ENCODE measurements around the gene ANP32B.
"Not testable (repeated sequence)": the region's sequence is repeated elsewhere in the genome, so short reads cannot be mapped to it uniquely, and the experiment has no call there.

The ANP32B gene

GRCh38 chr9:97962575-97962974 is 20.6 kb upstream of the ANP32B start:
- no peak for FAIRE-seq

GRCh38 chr9:97963232-97963631 is 19.9 kb upstream of the ANP32B start:
- DNase-seq (ENCODE audit: insufficient read length, low spot score) (no peak), FAIRE-seq (no peak)

More at GRCh38 chr9:97962575-97962974, 20.6 kb upstream of the ANP32B start:
- no peak for DNase-seq (ENCODE audit: insufficient read length, low spot score)

GRCh38 chr9:97964901-97965300 is 18.2 kb upstream of the ANP32B start:
- DNase-seq (ENCODE audit: insufficient read length, low spot score) (no peak), FAIRE-seq (no peak)

- no peak for DNase-seq (ENCODE audit: insufficient read length, low spot score)
Observed at GRCh38 chr9:97966493-97966892, 16.6 kb upstream of the ANP32B start.

GRCh38 chr9:97969014-97969413 is 14.1 kb upstream of the ANP32B start:
- no peak for DNase-seq (ENCODE audit: insufficient read length, low spot score)
- FAIRE-seq = no peak

More at GRCh38 chr9:97966493-97966892, 16.6 kb upstream of the ANP32B start:
- FAIRE-seq = no peak

GRCh38 chr9:97970165-97970564 is 13.0 kb upstream of the ANP32B start:
- FAIRE-seq (no peak), DNase-seq (ENCODE audit: insufficient read length, low spot score) (no peak)

GRCh38 chr9:97972753-97973152 is 10.4 kb upstream of the ANP32B start:
- no peak for FAIRE-seq
- DNase-seq (ENCODE audit: insufficient read length, low spot score) = no peak

GRCh38 chr9:97975376-97975775 is 7.8 kb upstream of the ANP32B start:
- FAIRE-seq = no peak
- DNase-seq (ENCODE audit: insufficient read length, low spot score) = no peak

GRCh38 chr9:97976633-97977032 is 6.5 kb upstream of the ANP32B start:
- FAIRE-seq; DNase-seq (ENCODE audit: insufficient read length, low spot score): not testable (repeated sequence)

GRCh38 chr9:97978371-97979130 is 4.6 kb upstream of the ANP32B start:
- no peak for DNase-seq (ENCODE audit: insufficient read length, low spot score)
- no peak for FAIRE-seq

GRCh38 chr9:97979788-97980478 is 3.2 kb upstream of the ANP32B start:
- DNase-seq (ENCODE audit: insufficient read length, low spot score) (no peak), FAIRE-seq (no peak)

GRCh38 chr9:97980479-97980803 is 2.7 kb upstream of the ANP32B start:
- no peak for DNase-seq (ENCODE audit: insufficient read length, low spot score)
- FAIRE-seq = no peak

GRCh38 chr9:97980918-97981845 is 2.0 kb upstream of the ANP32B start:
- FAIRE-seq = no peak
- no peak for DNase-seq (ENCODE audit: insufficient read length, low spot score)

- DNase-seq (ENCODE audit: insufficient read length, low spot score) (no peak), FAIRE-seq (peak; percentile 33)
Observed at GRCh38 chr9:97981846-97982682, 1.1 kb upstream of the ANP32B start.

- FAIRE-seq = no peak
- DNase-seq (ENCODE audit: insufficient read length, low spot score) = peak; percentile 36
Observed at GRCh38 chr9:97983589-97984187, 547 bp downstream of the ANP32B start.

GRCh38 chr9:97984188-97985057 is 1.3 kb downstream of the ANP32B start:
- DNase-seq (ENCODE audit: insufficient read length, low spot score) (peak; percentile 61), FAIRE-seq (no peak)

GRCh38 chr9:97985058-97985861 is 2.1 kb downstream of the ANP32B start:
- DNase-seq (ENCODE audit: insufficient read length, low spot score) = no peak

GRCh38 chr9:97987487-97987886 is 4.3 kb downstream of the ANP32B start:
- FAIRE-seq = peak; percentile 68

More at GRCh38 chr9:97985058-97985861, 2.1 kb downstream of the ANP32B start:
- FAIRE-seq = peak; percentile 79

More at GRCh38 chr9:97987487-97987886, 4.3 kb downstream of the ANP32B start:
- no peak for DNase-seq (ENCODE audit: insufficient read length, low spot score)
